ENCODE measurements around the gene CRKL. TPM values are rescaled to one million over a fixed set of nuclear protein-coding genes. Genes with fewer than 3 reads are reported as not detected.

Gene CRKL
- total RNA-seq, 1 experiment from 2014 or later: 43.9 TPM

- peak; percentile 69 for DNase-seq (ENCODE audit: low read depth)
Observed at GRCh38 chr22:20981787-20982562, 64.8 kb downstream of the CRKL start, which contains the start of gene LZTR1. LZTR1 (plus strand) TSS chr22:20982297; CDS start chr22:20982372, 75 bp downstream.

- DNase-seq (ENCODE audit: low read depth): no peak
Observed at GRCh38 chr22:20982563-20982882, 65.3 kb downstream of the CRKL start.

GRCh38 chr22:20983081-20983771 is 66.0 kb downstream of the CRKL start:
- DNase-seq (ENCODE audit: low read depth): no peak

GRCh38 chr22:20985720-20986119 is 68.5 kb downstream of the CRKL start:
- DNase-seq (ENCODE audit: low read depth): no peak

- DNase-seq (ENCODE audit: low read depth): no peak
Observed at GRCh38 chr22:20986365-20986764, 69.2 kb downstream of the CRKL start.

GRCh38 chr22:20987375-20987774 is 70.2 kb downstream of the CRKL start:
- no peak for DNase-seq (ENCODE audit: low read depth)

- DNase-seq (ENCODE audit: low read depth): no peak
Observed at GRCh38 chr22:20988573-20989322, 71.5 kb downstream of the CRKL start.

- DNase-seq (ENCODE audit: low read depth): peak; percentile 52
Observed at GRCh38 chr22:20989323-20990138, 72.3 kb downstream of the CRKL start.

- no peak for DNase-seq (ENCODE audit: low read depth)
Observed at GRCh38 chr22:20990184-20991180, 73.3 kb downstream of the CRKL start.

GRCh38 chr22:20991252-20992055 is 74.2 kb downstream of the CRKL start:
- DNase-seq (ENCODE audit: low read depth): no peak

- DNase-seq (ENCODE audit: low read depth): no peak
Observed at GRCh38 chr22:20992056-20992442, 74.8 kb downstream of the CRKL start.

- DNase-seq (ENCODE audit: low read depth): no peak
Observed at GRCh38 chr22:20992456-20993303, 75.5 kb downstream of the CRKL start.

GRCh38 chr22:20993304-20994127 is 76.3 kb downstream of the CRKL start:
- DNase-seq (ENCODE audit: low read depth): no peak

GRCh38 chr22:20994128-20994901 is 77.1 kb downstream of the CRKL start:
- no peak for DNase-seq (ENCODE audit: low read depth)

- no peak for DNase-seq (ENCODE audit: low read depth)
Observed at GRCh38 chr22:20994902-20995241, 77.7 kb downstream of the CRKL start.

- no peak for DNase-seq (ENCODE audit: low read depth)
Observed at GRCh38 chr22:20995329-20996030, 78.3 kb downstream of the CRKL start.

GRCh38 chr22:20996031-20996410 is 78.8 kb downstream of the CRKL start:
- DNase-seq (ENCODE audit: low read depth): no peak

All from M059J (cell line).